Right cardiac atrium (tissue), 5 donors: ENCODE data around the gene SGIP1. TPM values are rescaled to one million over a fixed set of nuclear protein-coding genes. Genes with fewer than 3 reads are reported as not detected.
"Not testable (repeated sequence)": the region's sequence is repeated elsewhere in the genome, so short reads cannot be mapped to it uniquely, and the experiment has no call there.

Experiments
- ATAC-seq, 2 donors: fragments of 200-7000 bp; cut with Tn5 transposase; one replicate each; pipeline versions ENCODE4 v1.8.0 to v1.9.1; 2020; ENCODE audit warnings: moderate library complexity in 2 of 2, mild to moderate bottlenecking in 1 of 2
- DNase-seq, 3 donors: peaks; one replicate each; pipeline ENCODE4 v3.0.0-alpha.2; 2020
- H3K27ac ChIP-seq: one replicate; pipeline ENCODE4 v1.5.1; 2013; ENCODE audit warnings: mild to moderate bottlenecking, low read length, control low read depth, moderate library complexity
- H3K27me3 ChIP-seq: one replicate; pipeline ENCODE4 v1.6.1; 2013; ENCODE audit not compliant: control insufficient read depth, insufficient read depth
- H3K4me1 ChIP-seq: one replicate; pipeline ENCODE4 v1.6.1; 2013; ENCODE audit warnings: low read length; ENCODE audit not compliant: control insufficient read depth, insufficient read depth
- H3K4me3 ChIP-seq: one replicate; pipeline ENCODE4 v1.5.1; 2013; ENCODE audit warnings: low read length, control low read depth
- H3K9me3 ChIP-seq: one replicate; pipeline ENCODE4 v1.6.1; 2013; ENCODE audit warnings: low read length; ENCODE audit not compliant: control insufficient read depth
- WGBS: extraction: QIAGEN DNeasy Blood & Tissue Kit; methylation state at CpG from one replicate; pipeline ENCODE4 v1.1.7; 2013; 5-methylcytosine and 5-hydroxymethylcytosine counted together
- intact Hi-C, 4 donors: fragments of 100-400 bp; cut with DNase I; formaldehyde crosslinking; loops; one replicate each; pipeline versions ENCODE4 v1.11.0 to v1.14.0; 2022 to 2023
- polyA plus RNA-seq: library from polyadenylated mRNA; stranded (reverse); fragments of 200-250 nt; gene quantifications from one replicate; pipeline ENCODE4 v1.2.3, GENCODE V29; 2013
- total RNA-seq, 4 donors: library from RNA; stranded (reverse); fragmentation: NEBNext Ultra II Directional; extraction: Animal tissue kit (Norgen Biotek cat#: 25700); gene quantifications; one replicate each; pipeline ENCODE4 v1.2.1, GENCODE V29; 2021
- donor health status: healthy with polysubstance abuse.
- donor health status: DM: no; HTN: yes; CAD: no.
- donor health status: DM: no; HTN: no; CAD: no.
- donor health status: DM: no; HTN: yes; CAD: no; lungs with severe emphysema.
- donor health status: DM: yes; HTN: yes; CAD: no.

Gene SGIP1
- total and polyA plus RNA-seq, 5 donors, result 2.2 to 7.3 (median 5.0) TPM

GRCh38 chr1:66770240-66770639, 236.3 kb downstream of the SGIP1 start:
- no peak overlapping the region for H3K4me3 ChIP-seq
- WGBS, result 100% methylated on average over 2 of the region's 2 CpGs
- H3K4me1 ChIP-seq, result no peaks in the 10 kb centered on the region
- H3K9me3 ChIP-seq, result no peaks in the 10 kb centered on the region
- no peak overlapping the region for H3K27ac ChIP-seq
- intact Hi-C loops, result no loop called here
- DNase-seq, result no peak
- H3K27me3 ChIP-seq, result no peaks in the 10 kb centered on the region
- no peak for ATAC-seq

DNA sequence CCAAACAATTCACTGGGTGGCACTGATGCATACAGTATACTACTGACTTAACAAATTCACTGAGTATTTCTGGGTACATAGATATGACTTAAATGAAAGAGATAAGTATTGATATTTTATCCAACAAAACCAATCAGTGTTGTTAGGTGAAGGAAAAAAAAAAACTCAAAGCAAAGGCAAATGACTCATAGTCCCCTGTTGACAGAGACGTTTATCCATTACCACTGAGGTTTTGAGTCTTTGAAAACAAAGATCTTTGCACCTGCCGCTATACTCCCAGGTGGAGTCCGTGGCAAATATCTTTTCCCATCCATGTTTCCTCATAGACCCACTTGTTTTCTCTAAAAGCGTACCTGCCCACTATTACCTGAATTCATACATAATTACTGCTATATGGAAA, 236.7 kb downstream of the SGIP1 start:
- no peaks in the 10 kb centered on the region for H3K4me1 ChIP-seq
- intact Hi-C loops, result no loop called here
- no peaks in the 10 kb centered on the region for H3K27me3 ChIP-seq
- ATAC-seq (no peak), DNase-seq (no peak)
- no peaks in the 10 kb centered on the region for H3K9me3 ChIP-seq
- H3K27ac ChIP-seq, result no peak overlapping the region
- WGBS, result 90% methylated on average over 4 of the region's 4 CpGs
- no peak overlapping the region for H3K4me3 ChIP-seq

GRCh38 chr1:66773227-66773626, 239.3 kb downstream of the SGIP1 start:
- DNase-seq (no peak), ATAC-seq (no peak)
- intact Hi-C loops, result no loop called here
- Histone ChIP-seq H3K4me3 (no peak overlapping the region), H3K27ac (no peak overlapping the region), H3K9me3 (no peaks in the 10 kb centered on the region), H3K27me3 (no peaks in the 10 kb centered on the region), H3K4me1 (no peaks in the 10 kb centered on the region)
- WGBS, result 95% methylated on average over 2 of the region's 2 CpGs

- Histone ChIP-seq H3K9me3 (no peaks in the 10 kb centered on the region), H3K4me1 (no peaks in the 10 kb centered on the region), H3K27me3 (no peaks in the 10 kb centered on the region), H3K4me3 (no peak overlapping the region), H3K27ac (no peak overlapping the region)
- no peak for DNase-seq
- intact Hi-C loops, result no loop called here
- 63% methylated on average over 2 of the region's 2 CpGs for WGBS
- no peak for ATAC-seq
These were observed 240.5 kb downstream of the SGIP1 start for GRCh38 chr1:66774438-66774837.

- no peak for DNase-seq
- intact Hi-C loops, result no loop called here
These were observed 241.7 kb downstream of the SGIP1 start for GRCh38 chr1:66775646-66776045.

GRCh38 chr1:66777831-66778230, 243.9 kb downstream of the SGIP1 start:
- Histone ChIP-seq H3K4me3 (no peak overlapping the region), H3K27ac (no peak overlapping the region), H3K9me3 (no peaks in the 10 kb centered on the region), H3K27me3 (no peaks in the 10 kb centered on the region), H3K4me1 (no peaks in the 10 kb centered on the region)
- 87% methylated on average over 3 of the region's 3 CpGs for WGBS
- intact Hi-C loops, result no loop called here
- ATAC-seq (no peak), DNase-seq (no peak)

More at GRCh38 chr1:66775646-66776045, 241.7 kb downstream of the SGIP1 start:
- Histone ChIP-seq H3K27ac (no peak overlapping the region), H3K9me3 (no peaks in the 10 kb centered on the region), H3K4me3 (no peak overlapping the region), H3K27me3 (no peaks in the 10 kb centered on the region), H3K4me1 (no peaks in the 10 kb centered on the region)
- no peak for ATAC-seq
- 91% methylated on average over 3 of the region's 3 CpGs for WGBS

GRCh38 chr1:66778266-66778665, 244.3 kb downstream of the SGIP1 start:
- ATAC-seq (no peak), DNase-seq (no peak)
- 84% methylated on average over 4 of the region's 4 CpGs for WGBS
- no peaks in the 10 kb centered on the region for H3K27me3 ChIP-seq
- intact Hi-C loops, result no loop called here
- H3K4me1 ChIP-seq, result no peaks in the 10 kb centered on the region
- no peak overlapping the region for H3K27ac ChIP-seq
- H3K9me3 ChIP-seq, result no peaks in the 10 kb centered on the region
- H3K4me3 ChIP-seq, result no peak overlapping the region

DNA sequence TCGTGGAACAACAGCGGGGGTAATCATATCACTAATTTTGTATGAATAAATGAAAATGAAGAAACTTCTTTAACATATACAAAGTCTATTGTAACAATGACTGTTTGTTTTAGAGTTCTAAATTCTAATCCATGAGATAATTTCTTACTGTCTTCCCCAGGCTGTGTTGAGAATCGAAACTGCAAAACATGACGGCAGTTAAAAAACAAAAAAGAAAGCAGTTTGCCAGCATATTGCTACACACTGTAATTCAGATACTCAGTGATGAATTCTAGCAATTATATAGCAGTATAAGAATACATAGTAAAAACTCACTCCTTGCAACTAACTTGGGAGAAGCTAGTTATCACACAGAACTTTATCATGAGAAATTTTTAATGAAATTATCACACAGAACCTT, 245.0 kb downstream of the SGIP1 start:
- H3K4me3 ChIP-seq, result peak overlapping the region; percentile 10
- no peaks in the 10 kb centered on the region for H3K4me1 ChIP-seq
- whole genome bisulfite sequencing, result 78% methylated on average over 4 of the region's 4 CpGs
- no peaks in the 10 kb centered on the region for H3K9me3 ChIP-seq
- no peak overlapping the region for H3K27ac ChIP-seq
- no peak for ATAC-seq
- intact Hi-C loops, result no loop called here
- no peak for DNase-seq
- H3K27me3 ChIP-seq, result no peaks in the 10 kb centered on the region

DNA sequence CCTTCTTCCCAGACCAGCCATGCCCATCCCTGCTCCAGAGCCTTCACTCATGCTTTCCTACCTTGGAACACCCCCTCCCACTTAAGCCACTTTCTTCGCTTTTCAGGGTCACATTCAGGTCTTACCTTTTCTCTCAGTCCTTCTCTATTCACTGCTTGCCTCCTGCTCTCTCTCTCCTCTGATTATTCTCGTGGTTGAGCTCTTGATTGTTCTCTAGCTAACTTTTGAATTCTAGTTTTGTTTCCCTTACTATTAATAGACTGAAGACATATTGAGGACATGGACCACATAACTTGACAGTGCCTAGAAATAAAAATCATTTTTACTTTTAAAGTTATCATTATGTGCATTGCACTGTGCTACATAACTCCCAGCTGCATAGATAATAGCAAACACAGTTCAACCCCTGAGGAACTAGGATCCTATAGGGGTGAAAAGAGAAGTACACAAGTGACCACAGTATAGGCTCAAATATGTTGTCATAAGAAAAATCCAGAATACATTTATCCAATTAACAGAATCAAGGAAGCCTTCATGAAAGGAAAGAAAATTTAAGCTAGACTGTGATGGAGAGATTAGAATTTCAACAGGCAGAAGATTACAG, 245.6 kb downstream of the SGIP1 start:
- H3K27me3 ChIP-seq, result no peaks in the 10 kb centered on the region
- no peaks in the 10 kb centered on the region for H3K4me1 ChIP-seq
- no peak overlapping the region for H3K4me3 ChIP-seq
- DNase-seq, result no peak
- no peak overlapping the region for H3K27ac ChIP-seq
- intact Hi-C loops, result no loop called here
- H3K9me3 ChIP-seq, result no peaks in the 10 kb centered on the region
- 79% methylated on average over 2 of the region's 2 CpGs for WGBS
- ATAC-seq, result no peak

- H3K4me1 ChIP-seq, DNase-seq, ATAC-seq, H3K9me3 ChIP-seq, H3K27ac ChIP-seq, H3K4me3 ChIP-seq, H3K27me3 ChIP-seq, intact Hi-C loops: not testable (repeated sequence)
- WGBS, result 100% methylated on average over 1 of the region's 2 CpGs
These were observed 251.8 kb downstream of the SGIP1 start for GRCh38 chr1:66785800-66786199.

GRCh38 chr1:66787641-66788040, 253.7 kb downstream of the SGIP1 start:
- no peak overlapping the region for H3K27ac ChIP-seq
- intact Hi-C loops, result no loop called here
- H3K4me1 ChIP-seq, result no peaks in the 10 kb centered on the region
- 84% methylated on average over 4 of the region's 4 CpGs for WGBS
- ATAC-seq (no peak), DNase-seq (no peak)
- no peak overlapping the region for H3K4me3 ChIP-seq
- no peaks in the 10 kb centered on the region for H3K27me3 ChIP-seq
- no peaks in the 10 kb centered on the region for H3K9me3 ChIP-seq
